ENCODE measurements around the gene TSPAN17. TPM values are rescaled to one million over a fixed set of nuclear protein-coding genes. Genes with fewer than 3 reads are reported as not detected.

Gene TSPAN17
- total RNA-seq, 1 donor from 2014 or later, result 53.9 TPM

DNA sequence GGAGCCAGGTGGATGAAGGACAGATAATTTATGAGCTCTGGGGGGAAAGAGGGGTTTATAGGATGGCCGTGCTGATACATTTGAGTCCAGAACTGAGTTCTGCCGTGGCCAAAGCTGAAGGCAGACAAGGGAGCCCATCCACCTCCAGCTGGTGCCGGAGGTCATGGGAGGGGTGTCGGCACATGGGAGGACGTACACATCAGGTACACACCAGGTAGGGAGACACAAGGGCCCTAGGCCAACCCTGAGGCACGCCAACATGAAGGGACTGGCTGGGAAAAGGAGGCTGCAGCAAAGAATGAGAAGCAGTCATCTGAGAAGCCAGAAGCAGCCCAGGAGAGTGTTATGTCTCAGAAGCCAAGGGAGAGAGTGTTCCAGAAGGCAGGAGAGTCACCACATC is 35.3 kb upstream of the TSPAN17 start:
- Histone ChIP-seq H3K36me3 (ENCODE audit: control insufficient read depth, insufficient read depth, low read length) (no peaks in the 10 kb centered on the region), H3K4me3 (ENCODE audit: low read depth, low read length) (no peak overlapping the region), H3K27me3 (ENCODE audit: control insufficient read depth, insufficient read depth, low read length) (no peaks in the 10 kb centered on the region)
- TF ChIP-seq, protein P1, sequence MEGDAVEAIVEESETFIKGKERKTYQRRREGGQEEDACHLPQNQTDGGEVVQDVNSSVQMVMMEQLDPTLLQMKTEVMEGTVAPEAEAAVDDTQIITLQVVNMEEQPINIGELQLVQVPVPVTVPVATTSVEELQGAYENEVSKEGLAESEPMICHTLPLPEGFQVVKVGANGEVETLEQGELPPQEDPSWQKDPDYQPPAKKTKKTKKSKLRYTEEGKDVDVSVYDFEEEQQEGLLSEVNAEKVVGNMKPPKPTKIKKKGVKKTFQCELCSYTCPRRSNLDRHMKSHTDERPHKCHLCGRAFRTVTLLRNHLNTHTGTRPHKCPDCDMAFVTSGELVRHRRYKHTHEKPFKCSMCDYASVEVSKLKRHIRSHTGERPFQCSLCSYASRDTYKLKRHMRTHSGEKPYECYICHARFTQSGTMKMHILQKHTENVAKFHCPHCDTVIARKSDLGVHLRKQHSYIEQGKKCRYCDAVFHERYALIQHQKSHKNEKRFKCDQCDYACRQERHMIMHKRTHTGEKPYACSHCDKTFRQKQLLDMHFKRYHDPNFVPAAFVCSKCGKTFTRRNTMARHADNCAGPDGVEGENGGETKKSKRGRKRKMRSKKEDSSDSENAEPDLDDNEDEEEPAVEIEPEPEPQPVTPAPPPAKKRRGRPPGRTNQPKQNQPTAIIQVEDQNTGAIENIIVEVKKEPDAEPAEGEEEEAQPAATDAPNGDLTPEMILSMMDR (IDR thresholded peaks at IDR 0.05; ENCODE audit: insufficient read depth, low read length, poor library complexity, severe bottlenecking), result no peak
- DNase-seq (ENCODE audit: low read depth), result no peak

DNA sequence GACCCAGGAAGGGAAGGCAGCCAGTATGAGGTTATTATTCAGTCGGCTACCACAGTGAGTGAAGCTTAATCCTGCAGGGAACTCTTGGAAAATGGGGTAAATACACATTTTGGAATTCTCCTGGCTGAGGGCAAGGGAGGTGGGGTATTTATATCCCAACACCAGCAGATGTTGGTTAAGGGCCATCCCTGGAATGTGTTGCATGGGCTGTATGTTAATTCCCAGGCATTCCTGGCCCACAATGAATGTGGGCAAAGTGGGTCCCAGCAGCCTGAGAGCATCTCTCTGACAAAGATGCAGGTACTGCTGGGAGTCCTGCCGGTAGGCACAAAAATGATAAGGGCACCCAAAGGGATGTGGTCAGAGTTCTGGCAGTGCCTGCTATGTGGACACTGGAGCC is 34.4 kb upstream of the TSPAN17 start:
- Histone ChIP-seq H3K36me3 (ENCODE audit: control insufficient read depth, insufficient read depth, low read length) (no peaks in the 10 kb centered on the region), H3K4me3 (ENCODE audit: low read depth, low read length) (no peak overlapping the region), H3K27me3 (ENCODE audit: control insufficient read depth, insufficient read depth, low read length) (no peaks in the 10 kb centered on the region)
- TF ChIP-seq, protein P1 (IDR thresholded peaks at IDR 0.05; ENCODE audit: insufficient read depth, low read length, poor library complexity, severe bottlenecking), result no peak
- DNase-seq (ENCODE audit: low read depth), result no peak

DNA sequence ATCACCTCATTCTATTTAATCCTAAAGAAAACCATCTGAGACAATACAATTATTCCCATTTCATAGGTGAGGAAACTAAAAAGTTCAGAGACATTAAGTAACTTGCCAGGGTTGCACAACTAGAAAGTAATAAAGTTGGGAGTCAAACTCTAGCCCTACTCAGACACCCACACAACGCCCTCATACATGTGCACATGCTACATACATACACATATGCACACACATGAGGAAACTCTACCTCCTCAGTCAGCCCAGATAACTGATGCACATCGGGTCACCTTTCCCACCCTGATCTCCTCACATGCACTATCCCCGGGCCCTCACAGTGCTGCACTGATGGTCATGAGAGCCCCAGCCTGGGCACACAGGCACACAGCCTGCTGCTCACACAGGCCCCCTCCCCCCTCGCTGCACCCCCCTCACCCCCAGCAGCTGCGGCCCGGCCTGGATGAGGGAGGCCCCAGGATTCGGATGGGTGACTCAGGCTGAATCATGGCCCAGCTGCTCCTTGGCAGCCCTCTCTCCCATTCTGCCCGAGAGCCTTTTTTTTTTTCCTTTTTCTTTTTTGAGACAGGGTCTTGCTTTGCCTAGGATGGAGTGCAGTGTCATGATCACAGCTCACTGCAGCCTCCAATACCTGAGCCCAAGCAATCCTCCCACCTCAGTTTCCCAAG is 32.3 kb upstream of the TSPAN17 start:
- DNase-seq (ENCODE audit: low read depth), result no peak
- peaks cover 10% of the 10 kb centered on the region for H3K27me3 ChIP-seq (ENCODE audit: control insufficient read depth, insufficient read depth, low read length)
- H3K4me3 ChIP-seq (ENCODE audit: low read depth, low read length), result no peak overlapping the region
- TF ChIP-seq, protein P1 (IDR thresholded peaks at IDR 0.05; ENCODE audit: insufficient read depth, low read length, poor library complexity, severe bottlenecking), result no peak
- no peaks in the 10 kb centered on the region for H3K36me3 ChIP-seq (ENCODE audit: control insufficient read depth, insufficient read depth, low read length)

DNA sequence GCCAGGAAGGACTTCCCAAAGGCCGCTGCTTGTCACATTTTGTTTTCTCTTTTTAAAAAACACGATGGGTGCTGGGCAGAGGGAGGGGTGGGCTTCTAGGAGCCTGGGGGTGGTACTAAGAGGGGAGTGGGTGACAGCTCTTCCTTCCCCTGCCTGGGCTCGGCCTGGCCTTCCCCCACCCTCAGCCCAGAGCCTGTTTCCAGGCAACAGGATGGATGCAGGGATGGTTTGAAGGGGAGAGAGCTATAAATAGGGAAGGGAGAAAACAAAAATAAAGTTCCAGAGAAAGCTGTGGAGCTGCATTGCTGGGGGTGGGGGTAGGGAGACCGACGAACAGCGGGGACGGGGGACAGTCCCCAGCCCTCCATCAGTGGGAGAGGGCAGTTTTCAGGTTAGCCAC is 30.8 kb upstream of the TSPAN17 start:
- TF ChIP-seq, protein P1 (IDR thresholded peaks at IDR 0.05; ENCODE audit: insufficient read depth, low read length, poor library complexity, severe bottlenecking), result no peak
- H3K27me3 ChIP-seq (ENCODE audit: control insufficient read depth, insufficient read depth, low read length), result peaks cover 26% of the 10 kb centered on the region

DNA sequence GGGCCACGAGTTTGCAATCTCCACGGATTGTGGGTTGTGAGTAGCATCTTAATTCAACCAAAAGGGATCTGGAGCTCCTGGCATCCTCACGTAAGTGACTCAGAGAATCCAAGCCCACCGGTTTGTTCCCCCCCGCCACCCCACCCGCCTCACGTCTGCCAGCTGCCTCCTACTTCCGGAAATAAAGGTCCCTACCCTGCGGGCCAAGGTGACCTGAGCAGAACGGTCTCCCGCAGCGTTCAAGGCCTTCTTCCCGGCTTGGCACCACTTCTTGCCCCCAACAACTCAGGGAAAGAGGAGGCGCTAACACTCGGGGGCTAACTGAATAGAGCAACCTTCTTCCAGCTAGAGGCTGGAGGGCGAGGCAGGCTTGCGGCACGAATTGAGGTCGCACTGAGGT is 28.5 kb upstream of the TSPAN17 start:
- Histone ChIP-seq H3K36me3 (ENCODE audit: control insufficient read depth, insufficient read depth, low read length) (no peaks in the 10 kb centered on the region), H3K27me3 (ENCODE audit: control insufficient read depth, insufficient read depth, low read length) (peaks cover 32% of the 10 kb centered on the region), H3K4me3 (ENCODE audit: low read depth, low read length) (no peak overlapping the region)
- DNase-seq (ENCODE audit: low read depth), result no peak
- TF ChIP-seq, protein P1 (IDR thresholded peaks at IDR 0.05; ENCODE audit: insufficient read depth, low read length, poor library complexity, severe bottlenecking), result no peak

More for the DNA sequence above, 30.8 kb upstream of the TSPAN17 start:
- no peak for DNase-seq (ENCODE audit: low read depth)
- no peaks in the 10 kb centered on the region for H3K36me3 ChIP-seq (ENCODE audit: control insufficient read depth, insufficient read depth, low read length)
- no peak overlapping the region for H3K4me3 ChIP-seq (ENCODE audit: low read depth, low read length)

DNA sequence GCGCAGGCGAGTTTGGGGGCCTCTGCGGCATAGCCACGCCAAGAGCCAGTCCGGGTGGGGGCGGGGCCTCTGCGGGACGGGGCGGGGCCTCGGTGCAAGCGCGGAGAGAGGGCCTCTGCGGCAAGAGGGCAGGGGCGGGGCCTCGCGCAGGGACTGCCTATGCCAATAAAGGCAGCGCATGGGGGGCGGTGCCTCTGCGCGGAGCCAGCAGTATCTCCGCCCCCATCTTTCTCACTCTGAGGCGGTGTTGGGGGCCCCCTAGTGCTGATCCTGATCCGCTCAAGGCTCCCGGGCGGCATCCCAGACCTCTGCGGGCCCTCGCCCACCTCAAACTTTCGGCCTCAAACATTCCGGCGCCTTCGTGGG is 28.1 kb upstream of the TSPAN17 start:
- Histone ChIP-seq H3K27me3 (ENCODE audit: control insufficient read depth, insufficient read depth, low read length) (peaks cover 33% of the 10 kb centered on the region), H3K4me3 (ENCODE audit: low read depth, low read length) (no peak overlapping the region)

More for the DNA sequence above, 28.1 kb upstream of the TSPAN17 start:
- TF ChIP-seq, protein P1 (IDR thresholded peaks at IDR 0.05; ENCODE audit: insufficient read depth, low read length, poor library complexity, severe bottlenecking), result peak; percentile 52
- DNase-seq (ENCODE audit: low read depth), result peak; percentile 57
- no peaks in the 10 kb centered on the region for H3K36me3 ChIP-seq (ENCODE audit: control insufficient read depth, insufficient read depth, low read length)
